GM21717 (cell line): Measurements from ENCODE around the gene POLK.
"Not testable (repeated sequence)": the region's sequence is repeated elsewhere in the genome, so short reads cannot be mapped to it uniquely, and the experiment has no call there.

ENCODE experiments used
- ATAC-seq: cut with Tn5 transposase; IDR thresholded peaks from one replicate; pipeline ENCODE4 v1.9.1; 2021; ENCODE audit warnings: mild to moderate bottlenecking, moderate library complexity; ENCODE audit not compliant: unreplicated experiment

POLK gene

GRCh38 chr5:75603821-75604220 is 92.1 kb downstream of the POLK start:
- ATAC-seq = no peak

DNA sequence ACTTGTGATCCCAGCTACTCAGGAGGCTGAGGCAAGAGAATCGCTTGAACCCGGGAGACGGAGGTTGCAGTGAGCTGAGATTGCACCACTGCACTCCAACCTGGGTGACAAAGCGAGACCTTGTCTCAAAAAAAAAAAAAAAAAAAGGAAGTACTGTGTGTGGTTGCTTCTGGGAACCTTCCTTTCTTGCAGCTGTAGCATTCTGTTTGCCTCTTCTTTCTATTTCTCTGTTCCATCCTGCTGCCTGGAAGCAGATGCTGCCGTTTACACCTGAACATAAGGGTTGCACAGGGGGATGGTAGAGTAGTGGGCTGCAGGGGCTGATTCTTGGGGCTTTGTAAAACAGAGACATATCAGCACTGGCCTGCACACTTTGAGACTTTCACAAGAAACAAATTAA is 95.7 kb downstream of the POLK start:
- not testable (repeated sequence) for ATAC-seq

- no peak for ATAC-seq
Observed at GRCh38 chr5:75608870-75609269, 97.2 kb downstream of the POLK start.

DNA sequence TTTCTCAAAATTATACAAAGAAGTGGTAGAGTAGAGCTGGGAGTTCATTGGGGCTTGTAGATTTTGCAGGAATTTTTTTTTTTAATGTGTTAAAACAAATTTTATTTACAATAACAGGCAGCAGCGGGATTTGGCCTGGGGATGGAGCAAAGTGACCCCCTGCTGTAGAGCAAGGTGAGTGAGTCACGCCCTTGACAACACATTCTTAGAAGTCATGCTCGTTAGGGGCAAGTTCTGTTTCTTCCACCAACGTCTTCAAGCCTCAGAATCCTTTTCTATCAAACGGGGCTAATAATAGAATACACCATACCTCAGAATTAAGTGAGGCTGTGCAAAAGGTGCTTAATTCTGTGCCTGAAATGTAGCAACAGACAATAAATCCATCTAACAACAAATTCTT is 98.5 kb downstream of the POLK start:
- ATAC-seq = no peak

DNA sequence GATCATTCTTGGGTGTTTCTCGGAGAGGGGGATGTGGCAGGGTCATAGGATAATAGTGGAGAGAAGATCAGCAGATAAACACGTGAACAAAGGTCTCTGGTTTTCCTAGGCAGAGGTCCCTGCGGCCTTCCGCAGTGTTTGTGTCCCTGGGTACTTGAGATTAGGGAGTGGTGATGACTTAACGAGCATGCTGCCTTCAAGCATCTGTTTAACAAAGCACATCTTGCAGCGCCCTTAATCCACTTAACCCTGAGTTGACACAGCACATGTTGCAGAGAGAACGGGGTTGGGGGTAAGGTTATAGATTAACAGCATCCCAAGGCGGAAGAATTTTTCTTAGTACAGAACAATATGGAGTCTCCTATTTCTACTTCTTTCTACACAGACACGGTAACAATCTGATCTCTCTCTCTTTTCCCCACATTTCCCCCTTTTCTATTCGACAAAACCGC is 99.2 kb downstream of the POLK start:
- ATAC-seq = not testable (repeated sequence)

DNA sequence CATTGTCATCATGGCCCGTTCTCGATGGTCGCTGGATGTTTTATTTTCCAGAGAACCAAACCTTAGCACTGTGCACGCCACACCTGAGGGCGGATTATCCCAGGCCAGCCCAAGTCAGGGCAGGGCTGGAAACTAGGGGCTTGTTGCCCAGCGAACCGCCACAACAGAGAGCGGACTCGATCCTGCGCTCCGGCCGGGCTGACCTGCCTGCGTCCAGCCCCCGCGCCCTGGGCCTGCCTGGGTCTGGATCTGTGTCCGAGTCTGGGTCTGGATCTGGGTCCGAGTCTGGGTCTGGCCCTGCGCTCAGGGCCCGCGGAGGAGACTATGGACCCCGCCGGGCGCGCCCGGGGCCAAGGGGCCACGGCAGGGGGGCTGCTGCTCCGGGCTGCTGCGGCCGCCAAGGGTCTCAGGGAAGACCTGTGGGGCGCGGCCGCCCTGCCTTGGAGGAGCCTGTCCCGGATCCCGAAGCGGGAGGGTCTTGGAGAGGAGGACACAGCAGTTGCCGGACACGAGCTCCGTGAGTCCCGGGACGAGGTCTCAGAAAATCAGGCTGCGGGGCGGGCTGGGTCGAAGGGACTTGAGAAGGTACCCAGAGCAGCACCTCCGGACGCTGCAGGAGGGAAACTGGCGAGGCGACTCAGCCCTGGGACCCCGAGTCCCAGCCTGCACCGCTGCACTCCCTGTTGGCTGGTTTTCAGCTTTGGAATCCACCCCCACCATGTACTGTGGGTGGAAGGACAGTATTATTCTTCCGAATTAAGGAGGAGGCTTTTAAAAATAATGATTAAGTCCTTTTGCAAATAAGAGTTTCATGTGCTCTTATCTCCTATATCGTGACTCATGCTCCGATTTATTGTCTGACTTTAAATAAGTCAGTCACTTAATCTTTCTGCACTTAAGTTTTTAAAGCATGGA is 99.9 kb downstream of the POLK start, which contains the start of gene ANKDD1B:
Gene ANKDD1B (plus strand): TSS at position 143 of the 915 bp plus-strand sequence. CDS start 182 bp downstream, at position 325.
- no peak for ATAC-seq

DNA sequence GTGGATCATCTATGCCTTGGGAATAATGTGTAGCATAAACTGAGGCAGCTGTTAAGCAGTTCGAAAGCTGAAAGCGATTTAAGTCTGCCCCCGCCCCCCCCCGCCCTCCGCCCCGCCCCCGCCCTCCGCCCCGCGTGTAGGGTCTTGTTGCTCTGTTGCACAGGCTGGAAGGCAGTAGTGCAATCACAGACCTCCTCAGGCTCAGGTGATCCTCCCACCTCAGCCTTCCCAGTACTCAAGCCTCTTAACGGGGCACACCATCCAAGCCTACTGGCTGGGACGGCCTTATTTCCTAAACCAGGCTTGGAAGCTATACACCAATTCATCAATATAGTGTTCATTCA is 100.5 kb downstream of the POLK start:
- no peak for ATAC-seq

DNA sequence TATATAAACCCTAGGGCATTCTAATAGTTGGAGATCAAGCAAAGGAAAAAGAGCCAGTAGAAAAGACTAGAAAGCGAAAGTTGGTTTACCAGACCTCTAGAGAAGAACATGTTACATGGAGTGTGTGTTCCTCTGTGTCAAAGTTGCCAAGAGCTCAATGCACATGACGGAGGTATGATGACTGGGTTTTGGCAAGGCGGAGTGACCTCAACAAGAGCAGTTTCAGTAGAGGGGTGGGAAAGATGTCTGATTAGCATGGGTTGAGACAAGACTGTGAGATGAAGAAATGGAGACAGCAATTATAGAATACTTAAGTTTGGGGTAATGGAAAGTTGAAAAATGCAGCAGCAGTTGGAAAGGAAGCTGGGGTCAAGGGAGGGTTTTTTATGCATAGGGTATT is 101.2 kb downstream of the POLK start:
- ATAC-seq = no peak

GRCh38 chr5:75614176-75614575 is 102.5 kb downstream of the POLK start:
- no peak for ATAC-seq

DNA sequence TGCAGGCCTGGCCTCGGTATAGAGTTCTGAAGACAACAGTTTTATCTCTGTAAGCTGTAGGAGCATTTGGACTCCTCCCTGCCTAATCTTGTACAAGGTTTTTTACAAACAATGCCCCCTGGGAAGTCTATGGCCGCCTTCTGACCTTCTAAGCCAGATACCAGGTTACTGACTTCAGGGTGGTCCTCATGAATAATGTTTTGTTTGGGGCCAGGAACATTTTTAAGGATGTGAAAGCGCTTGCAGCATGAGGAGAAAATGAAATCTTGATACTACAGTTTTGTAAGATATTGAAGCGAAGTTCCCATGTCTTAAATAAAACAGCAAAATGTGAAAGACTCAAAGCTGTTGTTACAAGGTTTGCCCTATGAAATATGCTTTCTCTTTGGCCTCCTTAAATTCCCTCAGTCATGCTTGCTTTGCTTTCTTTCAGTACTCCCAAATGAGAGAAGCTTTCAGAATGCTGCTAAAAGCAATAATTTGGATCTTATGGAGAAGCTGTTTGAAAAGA is 104.7 kb downstream of the POLK start:
- ATAC-seq = no peak

GRCh38 chr5:75616971-75617621 is 105.4 kb downstream of the POLK start:
- ATAC-seq = no peak

- ATAC-seq = no peak
Observed at GRCh38 chr5:75617736-75618352, 106.2 kb downstream of the POLK start.

DNA sequence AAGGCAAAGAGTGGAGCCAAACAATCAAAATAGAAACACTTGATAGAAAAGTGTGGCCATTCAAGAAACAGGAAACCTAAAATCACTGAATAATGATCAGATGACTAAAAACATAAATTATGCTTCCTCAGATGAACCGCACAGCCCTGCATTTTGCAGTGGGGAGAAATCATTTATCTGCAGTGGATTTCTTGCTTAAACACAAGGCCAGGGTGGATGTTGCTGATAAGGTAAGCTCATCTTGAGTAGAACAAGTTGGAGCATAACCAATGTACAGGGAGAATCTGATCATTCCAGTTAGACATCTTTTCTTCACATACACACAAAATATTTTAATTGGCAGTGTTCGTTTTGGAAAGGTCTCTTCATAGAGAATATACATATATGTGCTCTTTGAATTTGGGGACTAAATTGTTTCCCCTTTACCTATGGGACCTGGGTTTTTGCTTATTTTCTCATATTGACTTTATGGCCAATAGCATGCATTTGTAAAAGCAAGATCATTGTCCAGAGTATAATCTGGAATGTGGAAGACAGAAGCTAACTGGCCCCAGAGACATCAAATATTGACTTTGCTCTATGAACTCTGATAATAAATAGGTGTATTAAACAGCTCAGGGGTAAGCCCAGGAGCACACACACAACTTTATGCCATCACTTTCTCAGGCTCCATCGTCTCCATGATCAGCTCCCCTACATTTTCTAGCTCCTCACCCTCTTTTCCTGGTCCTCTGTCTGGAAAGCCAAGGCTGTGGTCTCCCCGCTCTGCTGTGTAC is 108.7 kb downstream of the POLK start:
- no peak for ATAC-seq

GRCh38 chr5:75622564-75622963 is 110.9 kb downstream of the POLK start:
- no peak for ATAC-seq

DNA sequence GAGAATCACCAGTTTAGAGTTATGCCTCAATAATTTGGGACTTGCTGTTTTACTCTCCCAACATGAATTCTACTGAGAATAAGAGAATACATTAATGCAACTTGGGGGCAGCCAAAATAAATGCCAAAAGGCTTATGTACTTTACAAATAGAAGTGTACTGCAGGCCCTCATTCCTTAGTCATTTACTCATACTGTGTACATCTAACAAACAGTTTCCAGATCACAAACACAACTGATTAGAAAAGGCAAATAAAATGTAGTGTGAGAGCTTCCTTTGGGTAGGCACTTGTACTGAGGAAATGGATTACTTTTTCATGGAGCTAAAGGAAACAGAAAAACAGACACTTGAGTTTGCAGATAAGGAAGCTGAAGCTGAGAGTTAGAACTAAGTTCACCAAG is 112.2 kb downstream of the POLK start:
- no peak for ATAC-seq

DNA sequence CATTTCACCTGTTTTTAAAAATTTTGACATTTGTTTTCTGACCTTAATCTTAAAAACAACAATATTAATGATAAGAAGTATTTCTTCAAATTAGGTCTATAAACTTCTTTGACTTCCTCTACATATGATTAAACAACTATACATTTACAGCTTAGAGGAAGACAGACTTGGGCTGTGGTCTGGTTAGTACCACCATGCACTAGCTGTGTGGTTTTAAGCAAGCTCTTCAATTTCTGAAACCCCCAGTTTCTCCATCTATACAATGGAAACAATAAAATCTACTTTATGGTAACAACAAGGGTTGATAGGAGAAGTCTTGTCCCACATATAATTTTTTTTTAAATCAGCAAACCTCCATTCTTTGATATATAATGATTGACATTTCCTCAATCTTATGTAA is 115.3 kb downstream of the POLK start:
- ATAC-seq = no peak

- ATAC-seq = no peak
Observed at GRCh38 chr5:75627801-75628200, 116.1 kb downstream of the POLK start.

DNA sequence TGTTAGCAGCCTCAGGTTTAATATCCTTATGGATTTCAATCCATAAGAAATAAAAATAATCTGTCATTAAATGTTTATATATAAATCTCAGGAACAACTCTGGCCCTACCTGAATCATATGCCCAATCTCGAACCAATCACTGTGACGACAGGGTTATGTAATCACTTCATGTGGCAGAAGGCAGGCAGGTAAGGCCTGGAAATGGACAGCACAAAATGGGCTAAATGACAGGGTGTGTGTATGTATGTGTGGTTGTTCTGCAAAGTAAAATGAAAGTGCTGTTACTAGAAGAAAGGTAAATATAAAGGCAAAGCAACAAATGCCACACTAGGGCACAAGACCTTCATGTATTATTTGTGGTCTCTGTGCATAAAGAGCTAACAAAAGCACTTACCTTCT is 119.2 kb downstream of the POLK start:
- ATAC-seq = no peak

DNA sequence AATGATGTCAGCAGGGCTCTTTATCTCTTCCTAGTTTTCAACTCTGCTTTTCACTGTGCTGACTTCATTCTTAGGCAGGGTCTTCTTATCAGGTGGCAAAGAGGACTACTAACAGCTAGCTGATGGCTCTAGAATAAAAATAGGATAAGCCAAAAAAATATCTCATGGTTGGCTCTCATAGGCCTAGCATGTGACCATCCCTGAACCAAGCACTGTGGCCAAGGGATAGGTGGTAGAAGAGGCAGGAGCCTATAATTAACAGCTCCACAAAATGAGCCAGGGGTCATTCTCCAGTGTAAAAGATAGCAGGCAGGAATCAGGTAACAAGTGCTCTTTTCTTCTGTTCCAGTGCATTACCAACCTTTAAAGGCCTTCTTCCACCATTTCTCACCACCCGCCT is 120.6 kb downstream of the POLK start:
- ATAC-seq = no peak

GRCh38 chr5:75637949-75638348 is 126.3 kb downstream of the POLK start:
- ATAC-seq = no peak
